Heart left ventricle (tissue), 13 donors: ENCODE data around the gene AFG3L2.

Experiments used
- CTCF ChIP-seq, 12 donors: fragments of 200-600 bp; sonication (generic) in 4 of 12; IDR thresholded peaks; one replicate each; pipeline versions ENCODE4 v1.5.0 to v1.8.0; 2018 to 2022; ENCODE audit warnings: antibody characterized with exemption in 12 of 12, mild to moderate bottlenecking in 5 of 12
- POLR2A ChIP-seq, 2 donors: fragments of 450-650 bp; IDR thresholded peaks; one replicate each; pipeline ENCODE4 v1.6.1; 2017; ENCODE audit warnings: antibody characterized with exemption in 2 of 2, mild to moderate bottlenecking in 2 of 2, moderate library complexity in 2 of 2
- donor health status: ischemic (EF 13 %, LVEDD 7.1; RV severe dilation, severe dysfunction).
- donor health status: DM: no; HTN: yes; CAD: no.
- donor health status: DM: no; HTN: no; CAD: no.
- donor health status: ischemic (EF 25% LVEDD 6.9; RV normal size, moderate dysfunction).
- donor health status: ischemic (EF 25% LVEDD 5.7; RV mildly dilated, moderate dysfunction).
- donor health status: ischemic (EF 35%, LVEDD 5.7; RV mildly dilated, moderate dysfunction).
- donor health status: nonischemic (EF 11% LVEDD 7.7; RV severe dilation, severe dysfunction).
- donor health status: DM: yes; HTN: yes; CAD: no.
- donor health status: PGD.
- donor health status: ischemic (EF 29% LVEDD 5.4; RV normal size, mild dysfunction).
- donor health status: nonischemic (EF 23%, LVEDD 6.1; RV moderate dilation, normal function).

- TF ChIP-seq CTCF (IDR thresholded peaks at IDR 0.05) (peak in 10 of 12 donors; percentile 12 to 38 (median 20)), POLR2A (IDR thresholded peaks at IDR 0.05) (no peak)
Measured at GRCh38 chr18:12394428-12394827, 17.4 kb upstream of the AFG3L2 start.
